Amygdala (tissue), 56 donors: ENCODE data around the gene LCLAT1.
A peak's percentile ranks its signal among the peaks of the same experiment; 100 is the strongest.
"Not testable (repeated sequence)": the region's sequence is repeated elsewhere in the genome, so short reads cannot be mapped to it uniquely, and the experiment has no call there.

ENCODE experiments used
- DNase-seq, 56 donors: peaks; one replicate each; lab custom pipeline; 2025; lab: John Stamatoyannopoulos, UW

Gene LCLAT1

DNA sequence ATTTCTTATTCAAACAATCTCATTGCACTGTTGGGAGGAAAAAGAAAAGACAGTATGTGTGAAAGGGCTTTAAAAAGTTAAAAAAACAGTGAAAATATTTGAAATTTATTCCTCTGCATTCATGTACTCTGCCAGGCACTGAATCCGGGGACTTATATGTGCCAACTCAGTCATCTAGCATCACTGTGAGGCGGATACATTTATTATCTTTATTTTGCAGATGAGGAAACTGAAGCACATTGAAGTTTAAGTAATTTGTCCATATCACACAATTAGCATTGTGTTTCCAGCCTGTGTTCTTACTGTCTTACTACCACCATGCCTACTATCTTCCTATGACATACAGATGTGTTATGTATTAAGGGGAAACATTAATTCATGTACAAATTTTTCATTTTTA lies 1.8 kb downstream of the LCLAT1 start:
- DNase-seq: no peak

DNA sequence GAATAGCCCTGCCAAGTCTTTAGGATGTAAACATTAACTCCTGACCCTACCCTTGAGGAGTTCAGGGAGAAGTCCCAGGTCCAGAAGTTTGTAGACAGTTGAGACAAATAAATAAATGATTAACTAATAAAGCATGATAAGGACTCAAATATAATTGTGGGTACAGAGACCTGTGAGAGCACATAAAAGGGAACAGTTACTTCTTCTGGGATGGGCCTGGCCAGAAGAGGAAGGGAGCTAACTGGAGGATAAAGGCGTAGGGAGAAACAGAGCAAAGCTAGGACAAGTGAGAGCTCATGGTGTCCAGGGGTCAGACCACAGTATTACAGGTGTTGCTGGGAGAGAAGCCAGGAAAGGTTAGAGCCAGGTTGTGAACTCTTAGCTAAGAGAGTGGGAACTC lies 3.0 kb downstream of the LCLAT1 start:
- DNase-seq: no peak

GRCh38 chr2:30453498-30453897 lies 6.5 kb downstream of the LCLAT1 start:
- DNase-seq: no peak

GRCh38 chr2:30454571-30454970 lies 7.5 kb downstream of the LCLAT1 start:
- DNase-seq: no peak

- no peak for DNase-seq
Observed at GRCh38 chr2:30455114-30455738, 8.2 kb downstream of the LCLAT1 start.

GRCh38 chr2:30456106-30456505 lies 9.1 kb downstream of the LCLAT1 start:
- DNase-seq: no peak

DNA sequence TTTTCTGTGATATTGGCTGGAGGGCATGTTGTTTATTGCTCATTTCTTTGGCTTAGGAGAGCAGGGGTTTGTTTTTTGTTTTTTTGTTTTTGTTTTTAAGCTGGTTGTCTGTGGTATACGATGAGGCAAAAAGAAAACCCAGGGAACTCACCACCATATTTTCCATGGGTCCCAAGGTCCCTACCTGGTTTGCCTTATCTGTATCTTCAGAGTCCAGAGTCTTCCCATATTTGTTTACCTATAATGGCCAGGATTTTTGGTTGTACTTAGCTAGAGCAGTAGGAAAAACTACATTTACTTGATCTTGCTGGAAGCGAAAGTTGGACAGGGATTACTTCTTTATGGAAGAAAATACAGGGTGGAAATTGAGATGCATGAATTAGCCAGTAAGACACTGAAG lies 9.5 kb downstream of the LCLAT1 start:
- no peak for DNase-seq

DNA sequence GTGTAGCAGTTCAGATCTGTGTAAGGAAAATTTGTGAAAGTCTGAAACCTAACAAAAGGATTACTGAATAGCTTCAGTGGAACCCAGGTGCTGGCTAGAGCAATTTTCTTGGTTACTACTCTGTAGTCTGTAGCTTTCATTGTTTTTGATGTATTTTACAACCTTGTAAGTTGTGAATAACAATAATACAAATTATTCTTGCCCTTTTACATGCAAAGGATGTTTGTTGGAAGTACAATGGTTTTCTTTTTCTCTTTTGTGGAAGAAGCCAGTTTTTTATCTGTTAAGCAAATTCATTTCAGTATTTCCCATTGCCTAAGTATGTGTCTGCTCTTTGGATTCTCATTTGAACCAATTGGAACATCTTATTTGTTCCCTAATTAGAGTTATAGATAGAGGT lies 10.2 kb downstream of the LCLAT1 start:
- DNase-seq: no peak

DNA sequence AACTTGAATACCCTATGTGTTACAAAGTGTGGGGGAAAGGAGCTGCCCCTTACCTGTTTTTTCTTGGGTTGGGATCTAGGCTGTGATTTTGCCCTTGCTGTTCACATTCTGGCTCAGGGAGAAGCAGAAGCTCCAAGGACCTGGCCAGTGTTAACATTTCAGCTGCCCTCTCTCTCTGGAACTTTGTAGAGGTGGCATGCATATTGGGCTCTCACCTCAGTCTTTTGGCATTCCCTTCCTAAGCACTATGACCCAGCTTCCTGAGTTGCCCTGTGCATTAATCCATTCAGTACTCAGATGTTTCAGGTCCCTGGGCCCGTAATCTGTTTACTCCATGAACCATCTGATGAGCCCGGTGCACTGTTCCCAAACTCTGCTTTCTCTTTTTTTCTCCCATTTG lies 12.1 kb downstream of the LCLAT1 start:
- DNase-seq: no peak

GRCh38 chr2:30462131-30462857 lies 15.2 kb downstream of the LCLAT1 start:
- no peak for DNase-seq

GRCh38 chr2:30463535-30463934 lies 16.5 kb downstream of the LCLAT1 start:
- DNase-seq: no peak

GRCh38 chr2:30464544-30465170 lies 17.6 kb downstream of the LCLAT1 start:
- no peak for DNase-seq

GRCh38 chr2:30465171-30465545 lies 18.1 kb downstream of the LCLAT1 start:
- no peak for DNase-seq

- DNase-seq: no peak
Observed at GRCh38 chr2:30466216-30466615, 19.2 kb downstream of the LCLAT1 start.

- DNase-seq: not testable (repeated sequence)
Observed at GRCh38 chr2:30467062-30467826, 20.2 kb downstream of the LCLAT1 start.

DNA sequence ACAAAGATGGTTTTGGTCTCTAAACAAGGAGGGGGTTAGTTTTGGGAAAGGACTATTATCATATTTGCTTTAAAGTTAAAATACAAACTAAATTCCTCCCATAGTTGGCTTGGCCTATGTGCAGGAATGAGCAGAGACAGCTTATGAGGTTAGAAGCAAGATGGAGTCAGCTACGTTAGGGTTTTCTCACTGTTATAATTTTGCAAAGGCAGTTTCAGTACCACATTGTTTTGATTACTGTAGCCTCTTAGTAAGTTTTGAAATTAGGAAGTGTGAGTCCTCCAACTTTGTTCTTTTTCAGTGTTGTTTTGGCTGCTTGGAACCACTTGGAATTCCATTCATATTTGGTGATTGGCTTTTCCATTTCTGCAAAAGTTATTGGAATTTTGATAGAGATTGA lies 23.4 kb downstream of the LCLAT1 start:
- no peak for DNase-seq

DNA sequence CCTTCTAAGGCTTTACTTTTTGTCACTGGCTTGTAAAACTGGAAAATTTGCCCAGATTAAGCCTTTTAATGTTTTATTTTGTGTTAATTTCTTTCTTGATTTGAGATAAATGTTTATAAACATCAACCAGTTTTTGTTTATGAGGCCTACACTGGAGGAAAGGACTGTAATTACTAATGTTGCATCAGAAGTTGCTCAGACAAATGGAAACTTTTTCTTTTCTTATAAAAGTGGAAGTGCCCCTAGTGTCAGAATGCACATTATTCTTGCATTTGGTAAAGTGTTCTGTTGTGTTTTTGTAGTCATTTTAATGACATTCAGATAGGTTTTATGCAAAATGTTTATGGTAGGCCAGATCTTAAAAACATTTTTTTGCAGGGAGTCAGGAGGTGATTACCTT lies 25.3 kb downstream of the LCLAT1 start:
- no peak for DNase-seq

DNA sequence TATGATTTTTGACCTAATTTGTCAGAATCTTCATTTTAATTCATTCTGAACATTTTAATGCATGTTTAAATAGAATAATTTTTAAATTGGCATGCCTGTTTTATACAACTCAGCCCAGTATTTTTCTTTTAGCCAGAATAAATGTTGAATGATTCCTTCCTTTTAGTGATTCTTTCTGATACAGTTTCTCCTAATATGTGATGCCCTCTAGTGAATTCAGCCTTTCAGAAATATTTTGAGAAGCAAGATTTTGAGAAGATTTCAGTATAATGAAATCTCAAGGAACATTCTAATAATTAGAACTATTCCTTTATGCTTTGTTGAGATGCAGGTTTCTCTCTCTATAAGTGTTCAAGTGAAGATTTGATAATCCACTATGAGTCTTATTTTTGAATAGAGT lies 28.5 kb downstream of the LCLAT1 start:
- no peak for DNase-seq

DNA sequence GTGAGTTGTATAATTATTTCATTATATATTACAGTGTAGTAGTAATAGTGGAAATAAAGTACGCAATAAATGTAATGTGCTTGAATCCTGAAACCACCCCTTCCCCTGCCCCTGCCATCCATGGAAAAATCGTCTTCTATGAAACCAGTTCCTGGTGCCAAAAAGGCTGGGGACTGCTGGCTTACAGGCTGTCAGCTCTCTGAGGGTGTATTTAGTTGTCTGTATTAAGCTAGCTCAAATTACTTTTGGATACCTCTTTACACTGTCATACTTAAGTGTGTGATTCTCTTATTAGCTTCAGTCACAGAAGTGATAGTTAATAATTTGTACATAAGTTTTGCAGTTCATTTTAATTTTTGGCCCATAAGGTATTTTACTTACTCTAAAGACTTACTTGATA lies 29.6 kb downstream of the LCLAT1 start:
- no peak for DNase-seq

DNA sequence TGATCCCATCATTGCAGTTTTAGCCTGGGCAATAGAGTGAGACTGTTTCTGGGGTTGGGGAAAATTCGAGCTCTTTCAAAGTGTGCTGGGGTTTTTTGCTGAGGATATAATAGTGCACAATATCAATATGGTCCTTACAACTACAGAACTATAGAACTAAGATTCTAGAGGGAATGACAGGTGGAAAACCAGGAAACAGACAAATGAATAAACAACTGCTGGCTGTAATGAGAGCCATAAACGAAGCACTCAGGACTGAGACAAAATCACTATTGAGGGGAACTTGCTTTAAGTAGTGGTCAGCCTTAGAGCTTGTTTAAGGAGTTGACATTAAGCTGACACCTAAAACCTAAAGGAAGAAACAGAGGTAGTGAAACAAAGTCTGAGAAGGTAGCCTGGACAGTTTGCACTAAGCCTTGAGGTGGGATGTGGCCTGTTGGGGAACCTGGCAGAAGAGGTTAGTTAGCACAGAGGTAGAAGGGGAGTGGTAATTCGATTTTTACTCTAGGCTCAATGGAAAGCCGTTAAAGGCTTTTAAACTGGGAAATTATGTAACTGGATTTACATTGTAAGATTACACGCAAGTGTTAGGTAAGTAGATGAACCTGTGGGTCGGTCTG lies 33.8 kb downstream of the LCLAT1 start:
- DNase-seq: no peak

GRCh38 chr2:30481323-30481800 lies 34.3 kb downstream of the LCLAT1 start:
- peak in 4 of 56 donors; percentile 2 to 27 (median 14) for DNase-seq
